Stromal cell of bone marrow (primary cell): ENCODE results near the gene WDR27.
"Not testable (repeated sequence)": the region's sequence is repeated elsewhere in the genome, so short reads cannot be mapped to it uniquely, and the experiment has no call there.

Experiments used
- DNase-seq: peaks from one replicate; pipeline ENCODE4 v3.0.0-alpha.2; 2012; ENCODE audit warnings: low read depth

Gene WDR27

GRCh38 chr6:169639653-169640278 lies 62.1 kb downstream of the WDR27 start:
- DNase-seq: no peak

GRCh38 chr6:169638915-169639314 lies 62.9 kb downstream of the WDR27 start:
- DNase-seq: no peak

GRCh38 chr6:169638388-169638787 lies 63.4 kb downstream of the WDR27 start:
- DNase-seq: no peak

- DNase-seq: no peak
These were observed 66.5 kb downstream of the WDR27 start for GRCh38 chr6:169635345-169635744.

GRCh38 chr6:169632841-169633240 lies 69.0 kb downstream of the WDR27 start:
- no peak for DNase-seq

GRCh38 chr6:169629256-169629655 lies 72.6 kb downstream of the WDR27 start:
- no peak for DNase-seq

GRCh38 chr6:169627736-169628607 lies 73.9 kb downstream of the WDR27 start:
- no peak for DNase-seq

- no peak for DNase-seq
These were observed 75.2 kb downstream of the WDR27 start for GRCh38 chr6:169626649-169627048.

GRCh38 chr6:169626169-169626568 lies 75.7 kb downstream of the WDR27 start:
- no peak for DNase-seq

GRCh38 chr6:169625376-169625775 lies 76.5 kb downstream of the WDR27 start:
- DNase-seq: no peak

GRCh38 chr6:169624785-169625184 lies 77.0 kb downstream of the WDR27 start:
- no peak for DNase-seq

- DNase-seq: no peak
These were observed 77.9 kb downstream of the WDR27 start for GRCh38 chr6:169623975-169624374.

- no peak for DNase-seq
These were observed 78.5 kb downstream of the WDR27 start for GRCh38 chr6:169623343-169623742.

GRCh38 chr6:169622618-169623017 lies 79.2 kb downstream of the WDR27 start:
- DNase-seq: no peak

GRCh38 chr6:169621311-169621710 lies 80.5 kb downstream of the WDR27 start:
- no peak for DNase-seq

- no peak for DNase-seq
These were observed 81.4 kb downstream of the WDR27 start for GRCh38 chr6:169620171-169621130.

- DNase-seq: no peak
These were observed 82.2 kb downstream of the WDR27 start for GRCh38 chr6:169619650-169620049.

- peak; percentile 93 for DNase-seq
These were observed 83.0 kb downstream of the WDR27 start for GRCh38 chr6:169618526-169619490.

GRCh38 chr6:169617562-169617961 lies 84.3 kb downstream of the WDR27 start:
- no peak for DNase-seq

GRCh38 chr6:169608609-169609008 lies 93.2 kb downstream of the WDR27 start:
- not testable (repeated sequence) for DNase-seq

- no peak for DNase-seq
These were observed 97.8 kb downstream of the WDR27 start for GRCh38 chr6:169604076-169604475.
